Parathyroid adenoma (tissue), 2 donors: ENCODE results near the gene P4HA2.

Source experiments
- H2AFZ ChIP-seq: fragments of 300-600 bp; sonication (generic); one replicate; pipeline ENCODE4 v1.7.0; 2017; ENCODE audit warnings: antibody characterized with exemption, mild to moderate bottlenecking
- H3K27ac ChIP-seq: fragments of 300-600 bp; sonication (generic); one replicate; pipeline ENCODE4 v1.7.0; 2017
- H3K27me3 ChIP-seq: fragments of 300-600 bp; sonication (generic); one replicate; pipeline ENCODE4 v1.7.0; 2017; ENCODE audit warnings: low read length; ENCODE audit not compliant: control insufficient read depth, insufficient read depth
- H3K36me3 ChIP-seq: fragments of 300-600 bp; sonication (generic); one replicate; pipeline ENCODE4 v1.7.0; 2017; ENCODE audit warnings: low read length; ENCODE audit not compliant: control insufficient read depth, insufficient read depth
- H3K4me1 ChIP-seq: fragments of 300-600 bp; sonication (generic); one replicate; pipeline ENCODE4 v1.7.0; 2017; ENCODE audit warnings: control low read depth
- H3K4me2 ChIP-seq: fragments of 300-600 bp; sonication (generic); one replicate; pipeline ENCODE4 v1.7.0; 2017; ENCODE audit warnings: low read length
- H3K4me3 ChIP-seq: fragments of 300-600 bp; sonication (generic); one replicate; pipeline ENCODE4 v1.7.0; 2017; ENCODE audit warnings: low read depth, low read length
- H3K79me2 ChIP-seq: fragments of 300-600 bp; sonication (generic); one replicate; pipeline ENCODE4 v1.7.0; 2017; ENCODE audit warnings: control low read depth
- H3K9ac ChIP-seq: fragments of 300-600 bp; sonication (generic); one replicate; pipeline ENCODE4 v1.7.0; 2017; ENCODE audit warnings: mild to moderate bottlenecking
- H3K9me3 ChIP-seq: fragments of 300-600 bp; sonication (generic); one replicate; pipeline ENCODE4 v1.7.0; 2017; ENCODE audit warnings: low read length; ENCODE audit not compliant: control insufficient read depth
- TF ChIP-seq, protein P1 (sequence below): fragments of 300-600 bp; sonication (generic); IDR thresholded peaks from one replicate; pipeline ENCODE4 v1.7.0; 2017; ENCODE audit warnings: antibody characterized with exemption, mild to moderate bottlenecking
- donor health status: primary hyperparathyroidism.

Gene P4HA2

DNA sequence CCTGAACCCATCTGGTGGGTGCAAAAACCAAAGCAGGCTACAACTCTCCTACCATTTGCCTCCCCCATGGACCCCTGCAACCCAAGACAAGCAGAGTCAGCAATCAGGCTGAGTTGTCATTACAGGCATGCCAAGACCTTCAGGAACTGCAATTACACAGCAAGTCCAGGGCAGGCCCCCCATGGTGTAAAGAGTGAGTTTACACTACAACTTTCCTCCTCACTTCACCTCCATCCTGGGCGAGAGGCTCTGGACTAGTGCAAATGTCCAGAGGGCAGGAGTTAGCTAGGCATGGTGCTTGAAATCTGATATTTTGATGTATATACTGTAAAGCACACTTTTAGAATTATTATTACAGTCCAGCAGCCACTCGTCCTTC is 7.0 kb upstream of the P4HA2 start:
- no peak overlapping the region for H3K4me2 ChIP-seq
- H3K9me3 ChIP-seq, result no peaks in the 10 kb centered on the region
- H3K4me3 ChIP-seq, result no peak overlapping the region
- no peaks in the 10 kb centered on the region for H3K79me2 ChIP-seq
- H3K9ac ChIP-seq, result no peak overlapping the region
- TF ChIP-seq, protein P1, sequence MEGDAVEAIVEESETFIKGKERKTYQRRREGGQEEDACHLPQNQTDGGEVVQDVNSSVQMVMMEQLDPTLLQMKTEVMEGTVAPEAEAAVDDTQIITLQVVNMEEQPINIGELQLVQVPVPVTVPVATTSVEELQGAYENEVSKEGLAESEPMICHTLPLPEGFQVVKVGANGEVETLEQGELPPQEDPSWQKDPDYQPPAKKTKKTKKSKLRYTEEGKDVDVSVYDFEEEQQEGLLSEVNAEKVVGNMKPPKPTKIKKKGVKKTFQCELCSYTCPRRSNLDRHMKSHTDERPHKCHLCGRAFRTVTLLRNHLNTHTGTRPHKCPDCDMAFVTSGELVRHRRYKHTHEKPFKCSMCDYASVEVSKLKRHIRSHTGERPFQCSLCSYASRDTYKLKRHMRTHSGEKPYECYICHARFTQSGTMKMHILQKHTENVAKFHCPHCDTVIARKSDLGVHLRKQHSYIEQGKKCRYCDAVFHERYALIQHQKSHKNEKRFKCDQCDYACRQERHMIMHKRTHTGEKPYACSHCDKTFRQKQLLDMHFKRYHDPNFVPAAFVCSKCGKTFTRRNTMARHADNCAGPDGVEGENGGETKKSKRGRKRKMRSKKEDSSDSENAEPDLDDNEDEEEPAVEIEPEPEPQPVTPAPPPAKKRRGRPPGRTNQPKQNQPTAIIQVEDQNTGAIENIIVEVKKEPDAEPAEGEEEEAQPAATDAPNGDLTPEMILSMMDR, result no peak
- no peak overlapping the region for H3K27ac ChIP-seq
- H3K4me1 ChIP-seq, result no peaks in the 10 kb centered on the region
- no peak overlapping the region for H2AFZ ChIP-seq
- H3K36me3 ChIP-seq, result no peaks in the 10 kb centered on the region
- H3K27me3 ChIP-seq, result no peaks in the 10 kb centered on the region

DNA sequence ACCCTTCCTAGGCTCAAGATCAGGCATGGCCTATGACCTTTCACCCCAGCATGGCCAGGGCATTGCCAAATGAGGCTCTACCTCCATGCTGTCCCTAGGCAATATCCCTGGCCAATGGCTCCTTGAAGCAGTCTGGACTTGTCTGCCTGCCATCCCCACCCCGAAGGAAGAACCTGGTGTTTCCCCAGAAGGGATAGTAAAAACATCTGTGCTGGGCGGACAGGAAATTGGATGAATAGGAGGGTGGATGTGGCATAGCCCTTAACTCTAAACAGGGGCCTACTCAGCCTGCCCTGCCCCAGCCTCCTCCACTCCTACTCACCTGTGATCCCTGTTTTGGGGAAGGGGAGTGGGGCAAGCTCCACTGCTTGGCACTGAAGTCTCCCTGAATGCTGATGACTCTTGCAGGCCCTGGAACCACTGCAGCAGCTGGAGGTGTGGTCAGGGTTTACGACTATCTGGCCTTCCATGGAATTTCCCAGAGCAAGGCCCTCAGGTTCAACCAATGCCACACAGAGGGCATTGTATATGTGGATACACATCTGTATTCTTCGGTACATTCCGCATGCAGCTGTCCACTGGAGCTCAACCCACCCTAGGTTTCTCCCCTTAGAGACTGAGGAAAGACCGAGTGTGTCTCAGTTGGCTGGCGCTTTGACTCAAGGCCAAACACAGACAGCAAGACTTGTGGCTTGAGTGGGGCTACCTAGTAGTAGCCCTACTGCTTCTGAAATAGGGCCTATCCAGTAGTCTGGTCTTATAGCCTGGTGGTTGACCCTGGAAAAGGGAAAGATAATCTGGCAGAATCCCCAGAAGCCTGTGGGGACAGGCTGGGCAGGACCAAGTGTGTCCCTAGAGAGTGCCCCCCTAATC is 6.4 kb upstream of the P4HA2 start:
- H3K9me3 ChIP-seq, result no peaks in the 10 kb centered on the region
- no peak overlapping the region for H3K4me2 ChIP-seq
- H3K9ac ChIP-seq, result no peak overlapping the region
- no peaks in the 10 kb centered on the region for H3K36me3 ChIP-seq
- H3K27me3 ChIP-seq, result no peaks in the 10 kb centered on the region
- H3K79me2 ChIP-seq, result no peaks in the 10 kb centered on the region
- H3K4me3 ChIP-seq, result no peak overlapping the region
- no peaks in the 10 kb centered on the region for H3K4me1 ChIP-seq
- H2AFZ ChIP-seq, result no peak overlapping the region
- TF ChIP-seq, protein P1, result no peak
- no peak overlapping the region for H3K27ac ChIP-seq

DNA sequence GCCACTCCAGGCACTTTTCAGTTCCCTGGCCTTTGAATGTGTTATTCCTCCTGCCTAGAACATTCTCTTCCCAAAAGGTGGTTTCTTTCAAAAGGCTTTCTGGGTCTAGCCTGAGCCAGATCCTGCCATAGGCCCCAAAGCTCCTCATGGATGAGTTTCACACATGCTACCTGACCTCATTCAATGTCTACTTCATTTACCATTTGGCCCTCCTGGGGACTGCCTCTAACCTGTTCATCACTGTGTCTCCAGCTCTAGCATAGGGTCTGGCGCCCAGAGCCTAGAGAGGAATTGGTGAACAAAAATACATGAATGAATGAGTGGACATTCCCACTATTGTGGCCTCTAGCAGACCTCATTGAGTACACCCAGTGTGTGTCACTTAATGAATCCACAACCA is 5.4 kb upstream of the P4HA2 start:
- no peaks in the 10 kb centered on the region for H3K27me3 ChIP-seq
- no peak overlapping the region for H3K27ac ChIP-seq
- TF ChIP-seq, protein P1, result no peak
- no peak overlapping the region for H3K4me2 ChIP-seq
- H3K36me3 ChIP-seq, result no peaks in the 10 kb centered on the region
- no peak overlapping the region for H2AFZ ChIP-seq
- H3K79me2 ChIP-seq, result no peaks in the 10 kb centered on the region
- H3K4me1 ChIP-seq, result no peaks in the 10 kb centered on the region
- no peak overlapping the region for H3K4me3 ChIP-seq
- no peak overlapping the region for H3K9ac ChIP-seq
- no peaks in the 10 kb centered on the region for H3K9me3 ChIP-seq

DNA sequence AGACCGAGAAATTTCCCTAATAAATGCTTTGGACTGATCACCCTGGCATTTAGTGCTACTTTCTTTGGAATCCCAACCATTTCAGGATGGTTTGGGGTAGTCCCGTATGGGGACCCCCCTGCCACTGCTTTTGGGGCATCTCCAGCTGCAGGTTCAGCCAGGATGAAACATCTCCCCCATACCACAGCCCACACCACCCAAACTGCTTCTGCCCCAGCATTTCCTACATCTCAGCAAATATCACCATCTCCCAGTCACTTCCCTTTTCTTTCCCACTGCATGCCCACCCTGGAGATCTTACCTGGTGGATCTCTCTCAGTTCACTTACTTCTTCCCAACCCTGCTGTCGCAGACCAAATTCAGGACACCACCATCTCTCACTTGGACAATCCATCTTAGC is 4.8 kb upstream of the P4HA2 start:
- Histone ChIP-seq H3K4me3 (no peak overlapping the region), H3K9me3 (no peaks in the 10 kb centered on the region), H3K36me3 (no peaks in the 10 kb centered on the region), H3K27me3 (no peaks in the 10 kb centered on the region), H3K27ac (no peak overlapping the region), H2AFZ (no peak overlapping the region), H3K4me1 (no peaks in the 10 kb centered on the region), H3K4me2 (no peak overlapping the region), H3K79me2 (no peaks in the 10 kb centered on the region), H3K9ac (no peak overlapping the region)
- TF ChIP-seq, protein P1, result no peak

DNA sequence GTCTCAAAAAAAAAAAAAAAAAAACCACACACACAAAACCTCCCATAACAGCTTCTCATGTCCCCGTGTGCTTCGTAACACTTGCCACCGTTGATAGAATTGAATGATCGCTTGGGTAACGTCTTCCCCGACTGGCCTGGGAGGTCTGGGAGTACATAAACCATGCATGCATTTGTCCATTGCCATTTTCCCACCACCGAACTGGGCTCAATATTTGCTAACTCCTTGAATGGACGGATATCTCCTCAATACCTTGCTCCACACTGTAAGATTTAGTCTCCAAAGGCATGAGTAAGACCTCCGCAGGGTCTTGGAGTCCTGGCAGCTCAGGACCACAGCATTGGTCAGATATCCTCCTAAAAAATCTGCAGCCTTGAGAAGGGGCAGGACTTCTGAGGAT is 3.2 kb upstream of the P4HA2 start:
- H2AFZ ChIP-seq, result no peak overlapping the region
- TF ChIP-seq, protein P1, result no peak

More for the DNA sequence above, 3.2 kb upstream of the P4HA2 start:
- no peaks in the 10 kb centered on the region for H3K79me2 ChIP-seq
- no peaks in the 10 kb centered on the region for H3K36me3 ChIP-seq
- H3K4me1 ChIP-seq, result peaks cover 8% of the 10 kb centered on the region
- no peaks in the 10 kb centered on the region for H3K9me3 ChIP-seq
- no peak overlapping the region for H3K27ac ChIP-seq
- H3K27me3 ChIP-seq, result no peaks in the 10 kb centered on the region
- no peak overlapping the region for H3K9ac ChIP-seq
- no peak overlapping the region for H3K4me3 ChIP-seq
- H3K4me2 ChIP-seq, result no peak overlapping the region
